SK-N-SH treated with all-trans-retinoic acid at 6 μM for 48 hours (cell line): ENCODE measurements around the gene STX5.

Experiments
- ATAC-seq: fragments of 200-7000 bp; cut with Tn5 transposase; 3 replicates; pipeline ENCODE4 v1.9.1; 2020; ENCODE audit warnings: mild to moderate bottlenecking, moderate library complexity
- ARNTL ChIP-seq: fragments of 450-650 bp; formaldehyde crosslinking; IDR thresholded peaks from 2 replicates; pipeline ENCODE4 v1.5.0; 2020; ENCODE audit warnings: low read depth, mild to moderate bottlenecking, moderate library complexity, borderline replicate concordance
- BACH2 ChIP-seq: fragments of 250-450 bp; sonication (Bioruptor Pico); IDR thresholded peaks from 2 replicates; pipeline ENCODE4 v1.9.0; 2021; ENCODE audit warnings: mild to moderate bottlenecking, borderline replicate concordance
- CREB5 ChIP-seq: fragments of 250-450 bp; sonication (Bioruptor Pico); IDR thresholded peaks from 2 replicates; pipeline ENCODE4 v1.5.1; 2020; ENCODE audit warnings: low read depth, mild to moderate bottlenecking, moderate library complexity
- CSRNP3 ChIP-seq: fragments of 250-450 bp; sonication (Bioruptor Pico); IDR thresholded peaks from 2 replicates; pipeline ENCODE4 v1.5.1; 2021; ENCODE audit warnings: mild to moderate bottlenecking, moderate library complexity
- ESRRG ChIP-seq: fragments of 250-450 bp; sonication (Bioruptor Pico); IDR thresholded peaks from 2 replicates; pipeline ENCODE4 v1.6.1; 2021; ENCODE audit warnings: mild to moderate bottlenecking
- GLIS3 ChIP-seq: fragments of 250-450 bp; sonication (Bioruptor Pico); IDR thresholded peaks from 2 replicates; pipeline ENCODE4 v1.5.0; 2020; ENCODE audit warnings: mild to moderate bottlenecking, moderate library complexity
- ISL1 ChIP-seq: fragments of 250-450 bp; sonication (Bioruptor Pico); IDR thresholded peaks from 2 replicates; pipeline ENCODE4 v2.1.2; 2022; ENCODE audit warnings: mild to moderate bottlenecking, moderate library complexity
- PATZ1 ChIP-seq: fragments of 250-450 bp; sonication (Bioruptor Pico); IDR thresholded peaks from 2 replicates; pipeline ENCODE4 v1.8.0; 2020; ENCODE audit warnings: mild to moderate bottlenecking, moderate library complexity, borderline replicate concordance
- PPARA ChIP-seq: fragments of 250-450 bp; sonication (Bioruptor Pico); IDR thresholded peaks from 2 replicates; pipeline ENCODE4 v1.5.0; 2020; ENCODE audit warnings: mild to moderate bottlenecking, borderline replicate concordance
- RARB ChIP-seq: fragments of 250-450 bp; sonication (Bioruptor Pico); IDR thresholded peaks from 2 replicates; pipeline ENCODE4 v1.8.0; 2021; ENCODE audit warnings: mild to moderate bottlenecking, moderate library complexity
- SNAI2 ChIP-seq: fragments of 250-450 bp; sonication (Bioruptor Pico); IDR thresholded peaks from 2 replicates; pipeline ENCODE4 v1.5.0; 2020; ENCODE audit warnings: mild to moderate bottlenecking, moderate library complexity
- TCF4 ChIP-seq: fragments of 250-450 bp; sonication (Bioruptor Pico); IDR thresholded peaks from 2 replicates; pipeline ENCODE4 v1.8.0; 2021; ENCODE audit warnings: mild to moderate bottlenecking, moderate library complexity, borderline replicate concordance
- TOX ChIP-seq: fragments of 250-450 bp; sonication (Bioruptor Pico); IDR thresholded peaks from 2 replicates; pipeline ENCODE4 v1.8.0; 2021; ENCODE audit warnings: mild to moderate bottlenecking, moderate library complexity, borderline replicate concordance
- TSHZ2 ChIP-seq: fragments of 250-450 bp; sonication (Bioruptor Pico); IDR thresholded peaks from 2 replicates; pipeline ENCODE4 v1.5.0; 2020; ENCODE audit warnings: mild to moderate bottlenecking, moderate library complexity
- ZC3H10 ChIP-seq: fragments of 250-450 bp; sonication (Bioruptor Pico); IDR thresholded peaks from 2 replicates; pipeline ENCODE4 v1.5.1; 2021; ENCODE audit warnings: mild to moderate bottlenecking, moderate library complexity
- ZNF8 ChIP-seq: fragments of 450-650 bp; formaldehyde crosslinking; IDR thresholded peaks from 2 replicates; pipeline ENCODE4 v1.5.0; 2020; ENCODE audit warnings: mild to moderate bottlenecking, moderate library complexity

STX5 gene

GRCh38 chr11:62851807-62852522 lies 20.1 kb upstream of the STX5 start:
- no peak for ATAC-seq
- TF ChIP-seq TOX (no peak), CREB5 (CRISPR knock-in tag) (no peak), CSRNP3 (CRISPR knock-in tag) (no peak)

GRCh38 chr11:62850911-62851806 lies 19.3 kb upstream of the STX5 start:
- no peak for ATAC-seq
- TF ChIP-seq BACH2 (CRISPR knock-in tag) (no peak), SNAI2 (CRISPR knock-in tag) (no peak), ARNTL (CRISPR knock-in tag) (no peak), TSHZ2 (no peak), PATZ1 (CRISPR knock-in tag) (no peak), CREB5 (CRISPR knock-in tag) (no peak), RARB (CRISPR knock-in tag) (no peak), GLIS3 (no peak; the same call in 1 of the 2 replicates), ZC3H10 (CRISPR knock-in tag) (no peak), ESRRG (no peak; the same call in 1 of the 2 replicates), ZNF8 (CRISPR knock-in tag) (no peak), TCF4 (CRISPR knock-in tag) (no peak), ISL1 (CRISPR knock-in tag) (no peak), TOX (no peak)

GRCh38 chr11:62847767-62848314 lies 16.0 kb upstream of the STX5 start:
- ATAC-seq, result no peak
- TF ChIP-seq CSRNP3 (CRISPR knock-in tag) (no peak), PPARA (CRISPR knock-in tag) (no peak), ZNF8 (CRISPR knock-in tag) (no peak), SNAI2 (CRISPR knock-in tag) (no peak), ISL1 (CRISPR knock-in tag) (no peak)
